ENCODE results near the gene USP24.

GRCh38 chr1:55206210-55206609 is 9.0 kb downstream of the USP24 start:
- TF ChIP-seq CTCF (IDR thresholded peaks at IDR 0.05; ENCODE audit: low read depth, low read length, poor library complexity, severe bottlenecking) (no peak), EZH2phosphoT487 (IDR thresholded peaks at IDR 0.05; ENCODE audit: borderline replicate concordance, low read length) (no peak)

Data from DOHH2 (cell line).